K562 (cell line): ENCODE measurements around the gene GABRR2. TPM values are rescaled to one million over a fixed set of nuclear protein-coding genes. Genes with fewer than 3 reads are reported as not detected.

Experiments used
- ARNT ChIP-seq, 2 experiments: fragments of 450-650 bp; IDR thresholded peaks; 2 replicates each; pipeline ENCODE4 v1.6.1; 2016; ENCODE audit warnings: mild to moderate bottlenecking in 1 of 2
- COPS2 ChIP-seq: fragments of 450-650 bp; conservative IDR thresholded peaks from 2 replicates; pipeline ENCODE4 v1.6.1; 2016; ENCODE audit warnings: mild to moderate bottlenecking, moderate library complexity
- EP300 ChIP-seq: IDR thresholded peaks from 2 replicates; pipeline ENCODE4 v1.6.1; 2012; ENCODE audit warnings: low read length, improper control_type of control experiment
- ETS2 ChIP-seq: IDR thresholded peaks from 2 replicates; pipeline ENCODE4 v1.6.1; 2016; ENCODE audit warnings: borderline replicate concordance, missing genetic modification characterization, mild to moderate bottlenecking, moderate library complexity, missing compliant biosample characterization; ENCODE audit not compliant: poor library complexity, severe bottlenecking
- HDAC8 ChIP-seq: fragments of 450-650 bp; IDR thresholded peaks from 2 replicates; pipeline ENCODE4 v1.6.1; 2016; ENCODE audit warnings: mild to moderate bottlenecking, missing genetic modification characterization, moderate library complexity, missing compliant biosample characterization
- HNRNPLL ChIP-seq: fragments of 200-400 bp; formaldehyde crosslinking; IDR thresholded peaks from 2 replicates; pipeline ENCODE4 v1.6.1; 2017; ENCODE audit warnings: low read length, low read depth, mild to moderate bottlenecking; ENCODE audit not compliant: poor library complexity, severe bottlenecking
- JUN ChIP-seq, 2 experiments: sonication (generic) in 1 of 2; formaldehyde crosslinking in 1 of 2; IDR thresholded peaks; 2 replicates each; pipeline versions ENCODE4 v1.6.1 to v1.8.0; 2012 to 2022; ENCODE audit warnings: borderline replicate concordance in 2 of 2, mild to moderate bottlenecking in 2 of 2, improper control_type of control experiment in 1 of 2, low read depth in 1 of 2, low read length in 1 of 2, missing genetic modification reagents in 1 of 2
- KDM5B ChIP-seq: fragments of 200-600 bp; sonication (generic); IDR thresholded peaks from 2 replicates; pipeline ENCODE4 v1.6.1; 2012; ENCODE audit warnings: low read depth, mild to moderate bottlenecking, moderate library complexity, low read length, control low read depth, inconsistent platforms; ENCODE audit not compliant: insufficient replicate concordance
- NFXL1 ChIP-seq: fragments of 450-650 bp; formaldehyde crosslinking; IDR thresholded peaks from 2 replicates; pipeline ENCODE4 v1.4.0; 2021; ENCODE audit warnings: mild to moderate bottlenecking
- NRF1 ChIP-seq, 2 experiments: fragments of 450-650 bp; IDR thresholded peaks in 1 of 2; conservative IDR thresholded peaks in 1 of 2; 2 replicates each; pipeline ENCODE4 v1.6.1; 2014; ENCODE audit warnings: mild to moderate bottlenecking in 2 of 2
- RBM39 ChIP-seq: fragments of 200-400 bp; formaldehyde crosslinking; optimal IDR thresholded peaks from 2 replicates; pipeline ENCODE3; 2018; ENCODE audit warnings: low read depth, low read length
- RCOR1 ChIP-seq, 2 experiments: IDR thresholded peaks; 2 replicates each; pipeline ENCODE4 v1.6.1; 2012; ENCODE audit warnings: low read depth in 2 of 2, low read length in 2 of 2, borderline replicate concordance in 1 of 2, improper control_type of control experiment in 1 of 2
- SETDB1 ChIP-seq: IDR thresholded peaks from one replicate; pipeline ENCODE4 v1.6.1; 2012; ENCODE audit warnings: low read length, control low read depth, inconsistent platforms
- SMAD2 ChIP-seq: fragments of 150-350 bp; IDR thresholded peaks from 2 replicates; pipeline ENCODE4 v1.6.1; 2014; ENCODE audit warnings: low read depth, mild to moderate bottlenecking, low read length
- SRSF9 ChIP-seq: fragments of 200-400 bp; formaldehyde crosslinking; IDR thresholded peaks from 2 replicates; pipeline ENCODE4 v1.6.1; 2017; ENCODE audit warnings: low read depth, low read length, borderline replicate concordance
- ZNF3 ChIP-seq: fragments of 250-450 bp; sonication (Bioruptor Pico); IDR thresholded peaks from 2 replicates; pipeline ENCODE4 v1.5.0; 2021; ENCODE audit warnings: mild to moderate bottlenecking, moderate library complexity
- ZNF436 ChIP-seq: fragments of 250-450, 450-650 bp; sonication (Bioruptor Pico); formaldehyde crosslinking; IDR thresholded peaks from 2 replicates; pipeline ENCODE4 v1.7.0; 2020; ENCODE audit warnings: mild to moderate bottlenecking
- ZNF561 ChIP-seq: fragments of 450-650 bp; formaldehyde crosslinking; conservative IDR thresholded peaks from 2 replicates; pipeline ENCODE4 v1.4.0; 2020; ENCODE audit warnings: mild to moderate bottlenecking, moderate library complexity
- ZNF785 ChIP-seq: fragments of 250-450 bp; sonication (Bioruptor Pico); IDR thresholded peaks from 2 replicates; pipeline ENCODE4 v1.4.0; 2020; ENCODE audit warnings: mild to moderate bottlenecking
- ZSCAN32 ChIP-seq: fragments of 450-650 bp; formaldehyde crosslinking; IDR thresholded peaks from 2 replicates; pipeline ENCODE4 v1.4.0; 2020; ENCODE audit warnings: mild to moderate bottlenecking, moderate library complexity
- polyA plus RNA-seq, 8 experiments: library from polyadenylated mRNA; depleted of rRNA in 4 of 8; stranded (reverse) in 5 of 8; unstranded in 3 of 8; fragments of >200 nt; fragmentation: Nextera tagmentation in 2 of 8; fragmentation: Illumina TruSeq in 1 of 8; extraction: Ambion mirVana in 2 of 8; extraction: Trizol in 1 of 8; gene quantifications; 2 replicates each; pipeline versions ENCODE4 v1.2.1 to v1.2.3, GENCODE V29; 2011 to 2014; ENCODE audit warnings: inconsistent platforms in 1 of 8, missing spikeins in 1 of 8
- total RNA-seq, 7 experiments: library from RNA; depleted of rRNA in 6 of 7; stranded (reverse); fragments of >200 nt in 6 of 7; fragmentation: Illumina TruSeq in 2 of 7; extraction: Trizol in 2 of 7; gene quantifications; 2 replicates each; pipeline versions ENCODE4 v1.2.1 to v1.2.3, GENCODE V29; 2011 to 2021; ENCODE audit warnings: low replicate concordance in 1 of 7
- TF ChIP-seq, protein P1 (sequence below): sonication (generic); formaldehyde crosslinking; IDR thresholded peaks from 2 replicates; pipeline ENCODE4 v1.8.0; 2022; ENCODE audit warnings: mild to moderate bottlenecking, missing genetic modification reagents
- TF ChIP-seq, protein P2 (sequence below): fragments of 450-650 bp; IDR thresholded peaks from 2 replicates; pipeline ENCODE4 v1.6.1; 2016; ENCODE audit warnings: antibody characterized with exemption

GABRR2 gene
- total and polyA plus RNA-seq, 9 of the 15 experiments (the other 6 are each of a cell fraction or from before 2014, with no cell fraction given) = 0.09 to 0.13 (median 0.10) TPM; not detected in 6

- TF ChIP-seq SETDB1 (no peak), NRF1 (conservative IDR thresholded peaks at IDR 0.05 in 1 of 2, IDR thresholded peaks at IDR 0.05 in 1 of 2) (peak in 1 of 2 experiments; percentile 50; a peak in 2 of 4 replicates), HDAC8 (tag) (no peak), ZNF785 (CRISPR knock-in tag) (no peak), RCOR1 (IDR thresholded peaks at IDR 0.05; ENCODE audit: borderline replicate concordance in 1 of 2, low read depth in 2 of 2, low read length in 2 of 2) (0 out of 4 replicates have a peak, but pooled peaks of 1 of the 2 experiments have one; percentile 18), SRSF9 (no peak), ZSCAN32 (CRISPR knock-in tag) (no peak), EP300 (no peak), HNRNPLL (no peak), RBM39 (no peak), NFXL1 (no peak), JUN (IDR thresholded peaks at IDR 0.05; ENCODE audit: borderline replicate concordance, low read depth, low read length) (no peak), JUN (CRISPR knock-in tag; IDR thresholded peaks at IDR 0.05; ENCODE audit: borderline replicate concordance) (no peak), ZNF561 (CRISPR knock-in tag) (no peak), ARNT (IDR thresholded peaks at IDR 0.05) (no peak), ZNF3 (CRISPR knock-in tag) (no peak), SMAD2 (no peak), ETS2 (tag) (no peak), ZNF436 (CRISPR knock-in tag) (no peak), KDM5B (no peak), COPS2 (no peak)
- TF ChIP-seq, protein P1, sequence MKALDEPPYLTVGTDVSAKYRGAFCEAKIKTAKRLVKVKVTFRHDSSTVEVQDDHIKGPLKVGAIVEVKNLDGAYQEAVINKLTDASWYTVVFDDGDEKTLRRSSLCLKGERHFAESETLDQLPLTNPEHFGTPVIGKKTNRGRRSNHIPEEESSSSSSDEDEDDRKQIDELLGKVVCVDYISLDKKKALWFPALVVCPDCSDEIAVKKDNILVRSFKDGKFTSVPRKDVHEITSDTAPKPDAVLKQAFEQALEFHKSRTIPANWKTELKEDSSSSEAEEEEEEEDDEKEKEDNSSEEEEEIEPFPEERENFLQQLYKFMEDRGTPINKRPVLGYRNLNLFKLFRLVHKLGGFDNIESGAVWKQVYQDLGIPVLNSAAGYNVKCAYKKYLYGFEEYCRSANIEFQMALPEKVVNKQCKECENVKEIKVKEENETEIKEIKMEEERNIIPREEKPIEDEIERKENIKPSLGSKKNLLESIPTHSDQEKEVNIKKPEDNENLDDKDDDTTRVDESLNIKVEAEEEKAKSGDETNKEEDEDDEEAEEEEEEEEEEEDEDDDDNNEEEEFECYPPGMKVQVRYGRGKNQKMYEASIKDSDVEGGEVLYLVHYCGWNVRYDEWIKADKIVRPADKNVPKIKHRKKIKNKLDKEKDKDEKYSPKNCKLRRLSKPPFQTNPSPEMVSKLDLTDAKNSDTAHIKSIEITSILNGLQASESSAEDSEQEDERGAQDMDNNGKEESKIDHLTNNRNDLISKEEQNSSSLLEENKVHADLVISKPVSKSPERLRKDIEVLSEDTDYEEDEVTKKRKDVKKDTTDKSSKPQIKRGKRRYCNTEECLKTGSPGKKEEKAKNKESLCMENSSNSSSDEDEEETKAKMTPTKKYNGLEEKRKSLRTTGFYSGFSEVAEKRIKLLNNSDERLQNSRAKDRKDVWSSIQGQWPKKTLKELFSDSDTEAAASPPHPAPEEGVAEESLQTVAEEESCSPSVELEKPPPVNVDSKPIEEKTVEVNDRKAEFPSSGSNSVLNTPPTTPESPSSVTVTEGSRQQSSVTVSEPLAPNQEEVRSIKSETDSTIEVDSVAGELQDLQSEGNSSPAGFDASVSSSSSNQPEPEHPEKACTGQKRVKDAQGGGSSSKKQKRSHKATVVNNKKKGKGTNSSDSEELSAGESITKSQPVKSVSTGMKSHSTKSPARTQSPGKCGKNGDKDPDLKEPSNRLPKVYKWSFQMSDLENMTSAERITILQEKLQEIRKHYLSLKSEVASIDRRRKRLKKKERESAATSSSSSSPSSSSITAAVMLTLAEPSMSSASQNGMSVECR = no peak
- TF ChIP-seq, protein P2, sequence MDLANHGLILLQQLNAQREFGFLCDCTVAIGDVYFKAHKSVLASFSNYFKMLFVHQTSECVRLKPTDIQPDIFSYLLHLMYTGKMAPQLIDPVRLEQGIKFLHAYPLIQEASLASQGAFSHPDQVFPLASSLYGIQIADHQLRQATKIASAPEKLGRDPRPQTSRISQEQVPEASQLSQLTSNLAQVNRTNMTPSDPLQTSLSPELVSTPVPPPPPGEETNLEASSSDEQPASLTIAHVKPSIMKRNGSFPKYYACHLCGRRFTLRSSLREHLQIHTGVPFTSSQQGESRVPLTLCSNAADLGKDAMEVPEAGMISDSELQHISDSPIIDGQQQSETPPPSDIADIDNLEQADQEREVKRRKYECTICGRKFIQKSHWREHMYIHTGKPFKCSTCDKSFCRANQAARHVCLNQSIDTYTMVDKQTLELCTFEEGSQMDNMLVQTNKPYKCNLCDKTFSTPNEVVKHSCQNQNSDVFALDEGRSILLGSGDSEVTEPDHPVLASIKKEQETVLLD = no peak
These were observed 12.8 kb downstream of the GABRR2 start (continued) for GRCh38 chr6:89302195-89302770.
